ENCODE data around the gene GSN. TPM values are rescaled to one million over a fixed set of nuclear protein-coding genes. Genes with fewer than 3 reads are reported as not detected.

The GSN gene
- total and polyA plus RNA-seq, 4 donors = 18.8 to 402 (median 51.6) TPM

DNA sequence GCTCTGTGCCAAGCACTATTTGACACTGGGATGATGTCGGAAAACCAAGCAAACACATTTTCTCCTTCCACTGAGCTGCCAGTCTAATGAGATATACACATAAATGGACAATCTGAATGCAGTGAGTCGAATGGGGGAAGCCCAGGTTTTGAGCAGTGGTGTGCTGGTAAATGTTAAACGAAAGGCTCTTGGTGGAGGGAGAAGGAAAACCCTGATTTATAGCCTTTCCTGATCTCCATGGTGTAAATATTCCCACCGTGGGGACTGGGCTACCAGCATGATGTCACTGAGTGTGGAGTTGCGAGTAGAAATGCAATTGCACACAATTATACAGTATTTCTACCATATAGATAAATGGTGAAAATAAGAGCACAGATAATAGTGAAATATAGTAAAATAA lies 5.0 kb upstream of the GSN start:
- Histone ChIP-seq H3K36me3 (ENCODE audit: control insufficient read depth in 4 of 4, insufficient read depth in 3 of 4, low read depth in 1 of 4, low read length in 3 of 4) (no peaks in the 10 kb centered on the region), H3K4me1 (ENCODE audit: control insufficient read depth in 4 of 4, insufficient read depth in 4 of 4, low read length in 3 of 4) (peaks cover 0 to 5% (median 2%) of the 10 kb centered on the region in 4 donors)

DNA sequence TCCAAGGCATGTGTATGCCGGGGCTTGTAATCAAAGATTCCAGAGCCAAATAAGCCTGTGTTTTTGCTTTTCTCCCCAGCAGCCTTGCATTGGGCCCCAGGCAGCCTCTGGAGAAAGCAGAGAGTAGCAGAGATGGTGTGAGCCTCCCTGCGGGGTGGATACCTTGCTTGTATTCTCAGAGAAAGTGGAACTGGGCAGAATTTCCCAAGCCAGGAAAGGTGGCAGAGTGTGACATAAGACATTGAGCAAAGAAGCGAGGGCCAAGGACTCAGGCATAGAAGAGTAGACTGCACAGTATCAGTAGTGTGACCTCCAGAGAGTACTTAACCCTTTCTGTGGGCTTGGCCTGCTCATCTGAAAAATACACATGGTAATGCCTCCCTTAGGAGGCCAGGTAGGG lies 1.6 kb upstream of the GSN start:
- Histone ChIP-seq H3K4me1 (ENCODE audit: control insufficient read depth in 4 of 4, insufficient read depth in 4 of 4, low read length in 3 of 4) (peaks cover 0 to 12% (median 9%) of the 10 kb centered on the region in 4 donors), H3K4me3 (ENCODE audit: low read depth in 1 of 3, low read length in 3 of 3) (no peak overlapping the region), H3K9ac (ENCODE audit: low read depth in 1 of 2, low read length in 2 of 2) (no peak overlapping the region), H3K36me3 (ENCODE audit: control insufficient read depth in 4 of 4, insufficient read depth in 3 of 4, low read depth in 1 of 4, low read length in 3 of 4) (no peaks in the 10 kb centered on the region), H3K27me3 (ENCODE audit: control insufficient read depth in 4 of 4, insufficient read depth in 4 of 4, low read length in 3 of 4) (no peaks in the 10 kb centered on the region), H3K27ac (ENCODE audit: low read depth in 1 of 2, low read length in 2 of 2) (no peak overlapping the region), H3K9me3 (ENCODE audit: control insufficient read depth in 4 of 4, low read length in 3 of 4) (no peaks in the 10 kb centered on the region)
- WGBS = 90% methylated on average over 3 of the region's 3 CpGs
- no peak for DNase-seq (ENCODE audit: low spot score)
- TF ChIP-seq, protein P1, sequence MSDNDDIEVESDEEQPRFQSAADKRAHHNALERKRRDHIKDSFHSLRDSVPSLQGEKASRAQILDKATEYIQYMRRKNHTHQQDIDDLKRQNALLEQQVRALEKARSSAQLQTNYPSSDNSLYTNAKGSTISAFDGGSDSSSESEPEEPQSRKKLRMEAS (IDR thresholded peaks at IDR 0.05) = no peak
- TF ChIP-seq RXRA (IDR thresholded peaks at IDR 0.05) (no peak), EGR1 (IDR thresholded peaks at IDR 0.05; ENCODE audit: low read depth in 2 of 2) (no peak), YY1 (IDR thresholded peaks at IDR 0.05) (no peak), SP1 (IDR thresholded peaks at IDR 0.05) (no peak), JUND (IDR thresholded peaks at IDR 0.05) (no peak), FOXA1 (IDR thresholded peaks at IDR 0.05) (no peak), HNF4A (conservative IDR thresholded peaks at IDR 0.05) (no peak), NR2F2 (IDR thresholded peaks at IDR 0.05) (no peak), HNF4G (IDR thresholded peaks at IDR 0.05) (no peak)
- TF ChIP-seq, protein P2, sequence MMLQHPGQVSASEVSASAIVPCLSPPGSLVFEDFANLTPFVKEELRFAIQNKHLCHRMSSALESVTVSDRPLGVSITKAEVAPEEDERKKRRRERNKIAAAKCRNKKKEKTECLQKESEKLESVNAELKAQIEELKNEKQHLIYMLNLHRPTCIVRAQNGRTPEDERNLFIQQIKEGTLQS (IDR thresholded peaks at IDR 0.05) = no peak
- TF ChIP-seq, protein P3, sequence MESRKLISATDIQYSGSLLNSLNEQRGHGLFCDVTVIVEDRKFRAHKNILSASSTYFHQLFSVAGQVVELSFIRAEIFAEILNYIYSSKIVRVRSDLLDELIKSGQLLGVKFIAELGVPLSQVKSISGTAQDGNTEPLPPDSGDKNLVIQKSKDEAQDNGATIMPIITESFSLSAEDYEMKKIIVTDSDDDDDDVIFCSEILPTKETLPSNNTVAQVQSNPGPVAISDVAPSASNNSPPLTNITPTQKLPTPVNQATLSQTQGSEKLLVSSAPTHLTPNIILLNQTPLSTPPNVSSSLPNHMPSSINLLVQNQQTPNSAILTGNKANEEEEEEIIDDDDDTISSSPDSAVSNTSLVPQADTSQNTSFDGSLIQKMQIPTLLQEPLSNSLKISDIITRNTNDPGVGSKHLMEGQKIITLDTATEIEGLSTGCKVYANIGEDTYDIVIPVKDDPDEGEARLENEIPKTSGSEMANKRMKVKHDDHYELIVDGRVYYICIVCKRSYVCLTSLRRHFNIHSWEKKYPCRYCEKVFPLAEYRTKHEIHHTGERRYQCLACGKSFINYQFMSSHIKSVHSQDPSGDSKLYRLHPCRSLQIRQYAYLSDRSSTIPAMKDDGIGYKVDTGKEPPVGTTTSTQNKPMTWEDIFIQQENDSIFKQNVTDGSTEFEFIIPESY (IDR thresholded peaks at IDR 0.05) = no peak
- TF ChIP-seq, protein P4, sequence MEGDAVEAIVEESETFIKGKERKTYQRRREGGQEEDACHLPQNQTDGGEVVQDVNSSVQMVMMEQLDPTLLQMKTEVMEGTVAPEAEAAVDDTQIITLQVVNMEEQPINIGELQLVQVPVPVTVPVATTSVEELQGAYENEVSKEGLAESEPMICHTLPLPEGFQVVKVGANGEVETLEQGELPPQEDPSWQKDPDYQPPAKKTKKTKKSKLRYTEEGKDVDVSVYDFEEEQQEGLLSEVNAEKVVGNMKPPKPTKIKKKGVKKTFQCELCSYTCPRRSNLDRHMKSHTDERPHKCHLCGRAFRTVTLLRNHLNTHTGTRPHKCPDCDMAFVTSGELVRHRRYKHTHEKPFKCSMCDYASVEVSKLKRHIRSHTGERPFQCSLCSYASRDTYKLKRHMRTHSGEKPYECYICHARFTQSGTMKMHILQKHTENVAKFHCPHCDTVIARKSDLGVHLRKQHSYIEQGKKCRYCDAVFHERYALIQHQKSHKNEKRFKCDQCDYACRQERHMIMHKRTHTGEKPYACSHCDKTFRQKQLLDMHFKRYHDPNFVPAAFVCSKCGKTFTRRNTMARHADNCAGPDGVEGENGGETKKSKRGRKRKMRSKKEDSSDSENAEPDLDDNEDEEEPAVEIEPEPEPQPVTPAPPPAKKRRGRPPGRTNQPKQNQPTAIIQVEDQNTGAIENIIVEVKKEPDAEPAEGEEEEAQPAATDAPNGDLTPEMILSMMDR (IDR thresholded peaks at IDR 0.05; ENCODE audit: low read depth, low read length, missing input control) = no peak

More for the DNA sequence above, 5.0 kb upstream of the GSN start:
- H3K9me3 ChIP-seq (ENCODE audit: control insufficient read depth in 4 of 4, low read length in 3 of 4) = no peaks in the 10 kb centered on the region
- TF ChIP-seq FOXA2 (IDR thresholded peaks at IDR 0.05) (no peak), NR2F2 (IDR thresholded peaks at IDR 0.05) (no peak), RXRA (IDR thresholded peaks at IDR 0.05) (no peak), RAD21 (IDR thresholded peaks at IDR 0.05) (no peak), EGR1 (IDR thresholded peaks at IDR 0.05; ENCODE audit: low read depth in 2 of 2) (no peak), GABPA (IDR thresholded peaks at IDR 0.05 in 1 of 2, conservative IDR thresholded peaks at IDR 0.05 in 1 of 2) (no peak), TAF1 (conservative IDR thresholded peaks at IDR 0.05) (no peak), JUND (IDR thresholded peaks at IDR 0.05) (no peak), HNF4G (IDR thresholded peaks at IDR 0.05) (no peak), YY1 (IDR thresholded peaks at IDR 0.05) (no peak)
- TF ChIP-seq, protein P4 (IDR thresholded peaks at IDR 0.05; ENCODE audit: low read depth, low read length, missing input control) = no peak
- TF ChIP-seq, protein P5, sequence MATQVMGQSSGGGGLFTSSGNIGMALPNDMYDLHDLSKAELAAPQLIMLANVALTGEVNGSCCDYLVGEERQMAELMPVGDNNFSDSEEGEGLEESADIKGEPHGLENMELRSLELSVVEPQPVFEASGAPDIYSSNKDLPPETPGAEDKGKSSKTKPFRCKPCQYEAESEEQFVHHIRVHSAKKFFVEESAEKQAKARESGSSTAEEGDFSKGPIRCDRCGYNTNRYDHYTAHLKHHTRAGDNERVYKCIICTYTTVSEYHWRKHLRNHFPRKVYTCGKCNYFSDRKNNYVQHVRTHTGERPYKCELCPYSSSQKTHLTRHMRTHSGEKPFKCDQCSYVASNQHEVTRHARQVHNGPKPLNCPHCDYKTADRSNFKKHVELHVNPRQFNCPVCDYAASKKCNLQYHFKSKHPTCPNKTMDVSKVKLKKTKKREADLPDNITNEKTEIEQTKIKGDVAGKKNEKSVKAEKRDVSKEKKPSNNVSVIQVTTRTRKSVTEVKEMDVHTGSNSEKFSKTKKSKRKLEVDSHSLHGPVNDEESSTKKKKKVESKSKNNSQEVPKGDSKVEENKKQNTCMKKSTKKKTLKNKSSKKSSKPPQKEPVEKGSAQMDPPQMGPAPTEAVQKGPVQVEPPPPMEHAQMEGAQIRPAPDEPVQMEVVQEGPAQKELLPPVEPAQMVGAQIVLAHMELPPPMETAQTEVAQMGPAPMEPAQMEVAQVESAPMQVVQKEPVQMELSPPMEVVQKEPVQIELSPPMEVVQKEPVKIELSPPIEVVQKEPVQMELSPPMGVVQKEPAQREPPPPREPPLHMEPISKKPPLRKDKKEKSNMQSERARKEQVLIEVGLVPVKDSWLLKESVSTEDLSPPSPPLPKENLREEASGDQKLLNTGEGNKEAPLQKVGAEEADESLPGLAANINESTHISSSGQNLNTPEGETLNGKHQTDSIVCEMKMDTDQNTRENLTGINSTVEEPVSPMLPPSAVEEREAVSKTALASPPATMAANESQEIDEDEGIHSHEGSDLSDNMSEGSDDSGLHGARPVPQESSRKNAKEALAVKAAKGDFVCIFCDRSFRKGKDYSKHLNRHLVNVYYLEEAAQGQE (IDR thresholded peaks at IDR 0.05) = no peak
- TF ChIP-seq, protein P2 (IDR thresholded peaks at IDR 0.05) = no peak
- TF ChIP-seq, protein P1 (IDR thresholded peaks at IDR 0.05) = no peak
- H3K27ac ChIP-seq (ENCODE audit: low read depth in 1 of 2, low read length in 2 of 2) = no peak overlapping the region
- no peak overlapping the region for H3K4me3 ChIP-seq (ENCODE audit: low read depth in 1 of 3, low read length in 3 of 3)
- H3K9ac ChIP-seq (ENCODE audit: low read depth in 1 of 2, low read length in 2 of 2) = no peak overlapping the region
- DNase-seq (ENCODE audit: low spot score) = no peak
- H3K27me3 ChIP-seq (ENCODE audit: control insufficient read depth in 4 of 4, insufficient read depth in 4 of 4, low read length in 3 of 4) = no peaks in the 10 kb centered on the region
- WGBS = 92% methylated on average over 5 of the region's 5 CpGs
